EH (cell line): Measurements from ENCODE around the gene IL1RAPL2.
"Not testable (repeated sequence)": the region's sequence is repeated elsewhere in the genome, so short reads cannot be mapped to it uniquely, and the experiment has no call there.

ENCODE experiments used
- DNase-seq: peaks from one replicate; pipeline ENCODE4 v3.0.0-alpha.2; 2015; ENCODE audit warnings: low read depth

Gene IL1RAPL2

DNA sequence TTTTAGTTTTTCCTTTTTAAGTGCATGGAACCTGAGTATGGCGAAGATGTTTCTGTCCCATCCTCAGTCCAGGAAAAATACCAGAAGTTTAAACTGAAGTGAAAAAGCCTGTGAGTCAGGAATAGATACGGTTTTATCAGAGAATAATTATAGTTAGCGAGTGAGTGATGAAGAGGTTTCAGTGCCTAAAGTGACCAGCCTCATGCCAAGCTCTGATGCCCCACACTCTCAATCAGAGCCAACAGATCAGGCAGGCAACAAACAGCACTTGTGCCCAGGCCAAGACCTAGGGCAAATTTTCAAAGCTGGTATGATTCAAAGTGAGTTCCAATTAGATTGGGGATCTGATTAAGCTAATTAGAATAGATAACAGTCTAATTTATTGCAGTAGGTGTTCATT, 1043.5 kb downstream of the IL1RAPL2 start:
- DNase-seq = no peak

DNA sequence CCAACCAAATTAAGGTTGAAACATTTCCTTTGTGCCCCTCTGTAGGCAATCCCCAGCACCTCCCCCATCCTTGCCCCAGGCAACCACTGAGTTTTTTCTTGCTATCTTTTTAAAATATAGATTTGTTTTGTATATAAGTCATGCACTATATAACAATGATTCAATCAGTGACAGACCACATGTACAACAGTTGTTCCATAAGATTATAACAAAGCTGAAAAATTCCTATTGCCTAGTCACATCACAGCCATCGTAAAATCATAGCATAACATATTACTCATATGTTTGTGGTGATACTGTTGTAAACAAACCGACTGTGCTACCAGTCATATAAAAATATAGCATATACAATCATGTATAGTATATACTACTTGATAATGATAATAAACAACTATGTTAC, 1044.4 kb downstream of the IL1RAPL2 start:
- no peak for DNase-seq

GRCh38 chrX:105618393-105619101, 1052.5 kb downstream of the IL1RAPL2 start:
- no peak for DNase-seq

- no peak for DNase-seq
Measured at GRCh38 chrX:105634180-105634579, 1068.2 kb downstream of the IL1RAPL2 start.

GRCh38 chrX:105635794-105636193, 1069.8 kb downstream of the IL1RAPL2 start:
- DNase-seq = no peak

DNA sequence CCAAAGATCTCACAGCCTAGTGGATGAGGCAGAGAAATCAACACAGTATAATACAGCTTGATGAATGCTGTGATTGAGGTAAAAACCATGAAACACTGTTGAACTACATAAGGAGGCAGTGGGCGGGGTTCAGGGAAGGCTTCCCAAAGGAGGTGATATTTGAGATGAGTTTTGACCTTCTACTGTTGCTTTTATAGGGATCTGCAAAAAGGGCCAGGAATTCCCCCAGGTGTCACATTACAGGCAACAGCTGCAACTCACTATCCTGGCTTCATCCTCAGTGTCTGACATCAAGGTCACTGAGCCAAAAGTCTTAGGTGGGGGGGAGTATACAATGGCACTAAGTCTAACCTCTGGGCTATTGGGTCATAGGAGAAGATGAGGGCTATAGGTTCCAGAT, 1070.7 kb downstream of the IL1RAPL2 start:
- DNase-seq = no peak

GRCh38 chrX:105645667-105646357, 1079.8 kb downstream of the IL1RAPL2 start:
- no peak for DNase-seq

GRCh38 chrX:105646592-105647372, 1080.8 kb downstream of the IL1RAPL2 start:
- DNase-seq = no peak

DNA sequence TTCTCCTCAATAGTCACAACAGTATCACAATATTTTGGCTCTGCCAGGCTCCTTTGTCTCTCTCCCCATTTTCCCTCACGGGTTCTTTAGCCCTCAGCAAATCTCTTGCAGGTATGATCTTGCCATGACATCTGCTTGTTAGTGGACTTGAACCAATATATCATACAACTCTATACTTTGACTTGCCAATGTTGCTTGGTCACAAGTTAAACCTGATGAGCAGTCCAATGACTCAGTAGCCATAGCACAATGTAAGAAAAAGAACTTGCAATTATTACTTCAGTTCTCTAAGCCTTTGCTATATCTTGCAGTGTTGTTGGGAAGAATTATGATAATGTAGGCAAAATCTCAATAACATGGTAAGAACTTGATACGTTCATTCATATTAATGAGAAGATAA, 1081.8 kb downstream of the IL1RAPL2 start:
- DNase-seq = no peak

DNA sequence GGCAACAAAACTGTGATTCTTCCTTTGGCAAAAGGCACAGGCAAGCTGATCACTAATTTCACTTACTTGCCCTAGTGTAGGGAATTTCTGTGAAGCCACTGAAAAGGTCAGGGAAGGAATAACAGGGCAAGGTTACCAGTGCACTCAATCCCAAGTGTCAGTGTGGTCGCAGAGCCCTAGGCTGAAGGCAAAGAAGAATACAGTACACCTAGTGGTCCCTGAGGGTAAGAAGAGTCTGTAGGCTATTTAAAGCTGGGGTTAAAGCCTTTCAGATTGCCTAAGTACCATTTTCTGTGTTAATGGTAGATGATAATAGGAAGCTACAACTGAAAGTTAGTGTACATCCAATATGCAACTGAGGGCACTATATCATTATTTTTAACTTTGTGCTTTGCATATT, 1082.7 kb downstream of the IL1RAPL2 start:
- no peak for DNase-seq

- no peak for DNase-seq
Measured at GRCh38 chrX:105650577-105650976, 1084.6 kb downstream of the IL1RAPL2 start.

- no peak for DNase-seq
Measured at GRCh38 chrX:105650986-105651385, 1085.0 kb downstream of the IL1RAPL2 start.

DNA sequence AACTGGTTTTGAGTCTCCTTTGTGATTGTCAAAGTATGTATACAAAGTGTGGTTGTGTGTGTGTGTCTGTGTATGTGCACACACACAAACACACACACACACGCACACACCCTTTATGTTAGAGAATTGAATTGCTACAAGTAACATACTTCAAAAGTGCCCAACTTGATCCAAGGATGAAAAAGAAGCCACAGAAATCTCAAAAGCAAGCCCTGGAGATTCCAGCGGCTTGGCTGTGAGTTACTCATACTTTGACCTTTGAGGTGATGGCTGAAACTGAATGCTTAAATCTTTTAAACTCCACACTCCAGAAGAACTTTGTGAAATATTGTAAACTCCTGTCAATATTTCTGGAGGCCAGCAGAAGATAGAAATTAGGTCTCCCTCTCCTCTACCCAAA, 1087.9 kb downstream of the IL1RAPL2 start:
- DNase-seq = no peak

GRCh38 chrX:105658136-105658535, 1092.1 kb downstream of the IL1RAPL2 start:
- DNase-seq = peak; percentile 9

DNA sequence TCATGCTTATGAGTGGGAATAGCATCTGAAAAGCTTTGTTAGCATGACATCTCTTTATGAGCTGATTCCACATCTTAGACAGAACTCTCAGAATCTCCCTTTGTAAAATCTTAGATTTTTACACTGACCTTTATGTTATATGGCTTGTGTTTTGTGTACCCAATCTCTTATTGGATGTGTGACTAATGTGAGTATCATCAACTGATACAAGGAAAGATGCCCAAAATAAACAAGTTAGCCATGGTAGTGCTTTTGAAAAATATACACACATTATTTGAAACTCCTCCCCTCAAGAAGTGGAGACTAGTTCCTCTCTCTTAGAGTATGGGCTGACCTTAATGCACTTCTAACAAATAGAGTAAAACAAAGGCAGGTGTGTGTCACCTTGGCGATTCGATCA, 1096.2 kb downstream of the IL1RAPL2 start:
- DNase-seq = no peak

DNA sequence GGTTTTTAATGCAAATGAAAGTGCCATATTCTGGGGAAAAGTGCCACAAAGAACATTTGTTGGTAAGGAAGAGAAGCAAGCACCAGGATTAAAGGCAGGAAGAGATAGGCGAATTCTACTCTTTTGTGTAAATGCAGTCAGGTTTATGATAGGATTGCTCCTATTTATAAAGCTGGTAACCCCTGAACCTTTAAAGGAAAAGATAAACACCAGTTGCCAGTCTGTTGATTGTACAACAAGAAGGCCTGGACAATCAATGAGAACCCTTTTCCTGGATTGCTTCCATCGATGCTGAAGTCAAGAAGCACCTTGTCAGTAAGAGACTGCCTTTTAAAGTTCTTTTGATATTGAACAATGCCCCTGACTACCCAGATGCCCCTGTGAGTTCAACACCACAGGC, 1098.2 kb downstream of the IL1RAPL2 start:
- DNase-seq = no peak

DNA sequence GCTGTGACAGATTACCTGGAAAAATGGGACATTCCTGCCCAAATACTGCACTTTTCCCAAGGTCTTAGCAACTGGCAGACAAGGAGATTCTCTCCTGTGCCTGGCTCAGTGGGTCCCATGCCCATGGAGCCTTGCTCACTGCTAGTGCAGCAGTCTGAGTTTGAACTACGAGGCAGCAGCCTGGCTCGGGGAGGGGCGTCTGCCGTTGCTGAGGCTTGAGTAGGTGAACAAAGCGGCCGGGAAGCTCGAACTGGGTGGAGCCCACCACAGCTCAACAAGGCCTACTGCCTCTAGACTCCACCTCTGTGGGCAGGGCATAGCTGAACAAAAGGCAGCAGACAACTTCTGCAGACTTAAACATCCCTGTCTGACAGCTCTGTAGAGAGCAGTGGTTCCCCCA, 1118.3 kb downstream of the IL1RAPL2 start:
- DNase-seq = not testable (repeated sequence)

DNA sequence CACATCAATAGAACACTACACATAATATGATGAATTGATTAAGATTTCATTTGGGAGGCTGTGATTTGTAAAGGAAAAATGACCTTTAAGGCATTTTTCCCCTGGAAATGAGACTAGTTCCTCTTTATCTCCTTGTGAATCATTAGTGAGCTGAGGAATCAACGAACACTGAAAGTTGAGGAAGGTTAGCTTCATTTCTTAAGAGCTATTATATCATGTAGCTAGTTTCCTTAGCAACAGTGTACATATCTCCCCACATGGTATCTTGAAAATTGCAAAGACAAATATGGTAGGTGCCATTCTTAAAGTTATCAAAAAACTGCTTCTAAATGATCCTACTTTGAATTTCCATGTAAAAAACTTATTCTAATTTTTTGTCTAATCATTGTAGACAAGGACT, 1128.8 kb downstream of the IL1RAPL2 start:
- DNase-seq = no peak

DNA sequence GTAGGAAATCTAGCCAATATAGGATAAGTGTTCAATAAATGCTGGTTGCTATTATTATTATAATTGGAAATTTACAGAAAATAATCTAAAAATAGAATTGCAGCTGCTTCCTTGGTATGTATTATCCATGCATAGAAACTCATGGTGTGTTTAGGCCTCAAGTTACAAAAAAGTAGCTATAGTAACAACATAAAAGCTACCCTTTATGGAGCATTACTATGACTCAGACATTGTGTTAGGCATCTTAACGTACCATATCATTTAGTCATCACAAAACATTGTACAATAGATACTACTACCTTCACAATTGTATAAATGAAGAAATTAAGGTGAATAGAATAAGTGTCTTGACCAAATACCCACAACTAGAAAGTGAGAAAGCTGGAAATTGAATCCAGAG, 1129.5 kb downstream of the IL1RAPL2 start:
- peak; percentile 0 for DNase-seq

DNA sequence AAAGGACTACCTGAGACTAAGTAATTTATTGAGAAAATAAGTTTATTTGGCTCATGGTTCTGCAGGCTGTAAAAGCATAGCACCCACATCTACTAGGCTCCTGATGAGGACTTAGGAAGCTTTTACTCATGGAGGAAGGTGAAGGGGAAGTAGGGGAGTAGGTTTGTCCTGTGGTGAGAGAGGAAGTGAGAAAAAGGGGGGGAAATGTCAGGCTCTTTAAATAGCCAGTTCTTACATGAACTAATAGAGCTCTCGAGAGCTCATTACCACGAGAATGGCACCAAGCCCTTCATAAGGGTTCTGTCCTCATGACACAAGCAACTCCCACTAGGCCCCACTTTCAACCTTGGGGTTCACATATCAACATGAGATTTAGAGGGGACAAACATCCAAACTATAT, 1130.9 kb downstream of the IL1RAPL2 start:
- no peak for DNase-seq

- no peak for DNase-seq
Measured at GRCh38 chrX:105697984-105698781, 1132.2 kb downstream of the IL1RAPL2 start.

DNA sequence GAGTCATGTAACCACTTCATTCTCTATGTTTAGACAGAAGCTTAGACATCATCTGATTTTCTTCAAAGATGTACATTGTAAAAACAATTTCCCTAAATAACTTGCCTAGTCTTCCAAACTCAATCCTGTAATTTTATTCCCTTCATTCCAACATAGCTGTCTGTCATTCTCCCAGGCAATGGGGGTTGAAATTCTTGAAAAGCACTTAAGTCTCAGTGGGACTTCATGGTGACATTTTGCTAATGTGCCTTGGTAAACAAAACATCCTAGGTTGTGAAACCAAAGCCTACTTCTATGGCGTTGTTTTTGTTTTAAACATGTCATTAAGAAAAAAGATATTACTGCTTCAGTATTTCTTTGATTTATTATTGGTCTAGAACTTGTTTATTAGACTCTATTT, 1134.3 kb downstream of the IL1RAPL2 start:
- no peak for DNase-seq
